OCI-LY3 (cell line): ENCODE measurements around the gene RHOH.

Experiments used
- H2AFZ ChIP-seq: fragments of 200-600, 300-600 bp; shearing (Covaris generic); 2 replicates; pipeline ENCODE4 v1.6.0; 2014; ENCODE audit warnings: antibody characterized with exemption, low read depth, low read length
- H3K27ac ChIP-seq: fragments of 200-600, 300-600 bp; sonication (generic); 2 replicates; pipeline ENCODE4 v1.5.1; 2014; ENCODE audit warnings: mild to moderate bottlenecking, low read length, moderate library complexity, mixed read lengths
- H3K27me3 ChIP-seq: fragments of 200-600, 300-600 bp; sonication (generic); 2 replicates; pipeline ENCODE4 v1.6.1; 2014; ENCODE audit warnings: low read depth, low read length, mixed read lengths
- H3K36me3 ChIP-seq: fragments of 200-600, 300-600 bp; sonication (generic); replicated peaks from 2 replicates; pipeline ENCODE3; 2014; ENCODE audit warnings: low read depth, low read length, mixed read lengths
- H3K4me1 ChIP-seq: fragments of 300-600, 200-600 bp; sonication (generic); 2 replicates; pipeline ENCODE4 v1.6.1; 2014; ENCODE audit warnings: low read length, mixed read lengths
- H3K4me2 ChIP-seq: fragments of 200-600, 300-600 bp; sonication (generic); 2 replicates; pipeline ENCODE4 v1.6.1; 2014; ENCODE audit warnings: low read length, mixed read lengths
- H3K4me3 ChIP-seq: fragments of 300-600, 200-600 bp; sonication (generic); 2 replicates; pipeline ENCODE4 v1.5.1; 2014; ENCODE audit warnings: antibody characterized with exemption, mild to moderate bottlenecking, low read length, moderate library complexity
- H3K79me2 ChIP-seq: fragments of 300-600, 200-600 bp; shearing (Covaris generic); 2 replicates; pipeline ENCODE4 v1.6.1; 2014; ENCODE audit warnings: mild to moderate bottlenecking, low read length, mixed read lengths
- H3K9ac ChIP-seq: fragments of 300-600, 200-600 bp; shearing (Covaris generic); 2 replicates; pipeline ENCODE4 v1.6.0; 2014; ENCODE audit warnings: mild to moderate bottlenecking, low read length, moderate library complexity
- H3K9me3 ChIP-seq: fragments of 200-600, 300-600 bp; shearing (Covaris generic); 2 replicates; pipeline ENCODE4 v1.6.1; 2014; ENCODE audit warnings: low read length, mixed read lengths; ENCODE audit not compliant: insufficient read depth
- H4K20me1 ChIP-seq: fragments of 200-600, 300-600 bp; sonication (generic); 2 replicates; pipeline ENCODE4 v1.6.1; 2016; ENCODE audit warnings: low read length, mixed read lengths; ENCODE audit not compliant: insufficient read depth
- CTCF ChIP-seq: fragments of 200-600, 300-600 bp; sonication (generic); IDR thresholded peaks from 2 replicates; pipeline ENCODE4 v1.5.1; 2014; ENCODE audit warnings: antibody characterized with exemption, low read length, low read depth
- EZH2phosphoT487 ChIP-seq: fragments of 200-600 bp; shearing (Covaris generic); IDR thresholded peaks from 2 replicates; pipeline ENCODE4 v1.6.1; 2018; ENCODE audit warnings: antibody characterized with exemption, mixed run types, low read depth

RHOH gene

GRCh38 chr4:40283413-40283812, 86.6 kb downstream of the RHOH start:
- no peaks in the 10 kb centered on the region for H3K79me2 ChIP-seq
- H4K20me1 ChIP-seq, result no peaks in the 10 kb centered on the region
- TF ChIP-seq CTCF (no peak), EZH2phosphoT487 (no peak)
- H3K27ac ChIP-seq, result no peak overlapping the region
- no peak overlapping the region for H3K4me2 ChIP-seq
- H3K36me3 ChIP-seq, result no peaks in the 10 kb centered on the region
- no peaks in the 10 kb centered on the region for H3K27me3 ChIP-seq
- H3K9me3 ChIP-seq, result no peaks in the 10 kb centered on the region
- H3K4me1 ChIP-seq, result no peaks in the 10 kb centered on the region
- no peak overlapping the region for H3K9ac ChIP-seq
- no peak overlapping the region for H2AFZ ChIP-seq
- H3K4me3 ChIP-seq, result no peak overlapping the region

GRCh38 chr4:40283968-40284367, 87.1 kb downstream of the RHOH start:
- Histone ChIP-seq H3K4me1 (no peaks in the 10 kb centered on the region; the same call in 1 of the 2 replicates), H3K27ac (no peak overlapping the region), H2AFZ (no peak overlapping the region), H3K27me3 (no peaks in the 10 kb centered on the region), H3K36me3 (no peaks in the 10 kb centered on the region), H3K4me3 (no peak overlapping the region), H3K9me3 (no peaks in the 10 kb centered on the region), H3K4me2 (no peak overlapping the region), H3K9ac (no peak overlapping the region), H3K79me2 (no peaks in the 10 kb centered on the region), H4K20me1 (no peaks in the 10 kb centered on the region)
- TF ChIP-seq CTCF (no peak), EZH2phosphoT487 (no peak)

- no peak overlapping the region for H3K27ac ChIP-seq
- TF ChIP-seq CTCF (no peak), EZH2phosphoT487 (no peak)
- H3K9ac ChIP-seq, result no peak overlapping the region
- H3K27me3 ChIP-seq, result no peaks in the 10 kb centered on the region
- H3K4me1 ChIP-seq, result peaks cover 14% of the 10 kb centered on the region
- no peaks in the 10 kb centered on the region for H3K79me2 ChIP-seq
- H3K4me3 ChIP-seq, result no peak overlapping the region
- no peaks in the 10 kb centered on the region for H3K36me3 ChIP-seq
- H2AFZ ChIP-seq, result no peak overlapping the region
- no peaks in the 10 kb centered on the region for H3K9me3 ChIP-seq
- H4K20me1 ChIP-seq, result no peaks in the 10 kb centered on the region
- H3K4me2 ChIP-seq, result no peak overlapping the region
Measured at GRCh38 chr4:40285692-40286091, 88.9 kb downstream of the RHOH start.

GRCh38 chr4:40288566-40288965, 91.7 kb downstream of the RHOH start:
- no peak overlapping the region for H3K4me3 ChIP-seq
- H3K4me2 ChIP-seq, result no peak overlapping the region
- H2AFZ ChIP-seq, result no peak overlapping the region

More at GRCh38 chr4:40288566-40288965, 91.7 kb downstream of the RHOH start:
- Histone ChIP-seq H3K27me3 (no peaks in the 10 kb centered on the region), H3K4me1 (peaks cover 24% of the 10 kb centered on the region), H3K36me3 (no peaks in the 10 kb centered on the region), H3K9me3 (no peaks in the 10 kb centered on the region), H3K27ac (no peak overlapping the region), H3K79me2 (no peaks in the 10 kb centered on the region), H3K9ac (no peak overlapping the region), H4K20me1 (no peaks in the 10 kb centered on the region)
- no peak for TF ChIP-seq EZH2phosphoT487
- TF ChIP-seq CTCF, result no peak
